HEK293T (cell line): ENCODE results near the gene LRRC45.

Experiments
- CTCF ChIA-PET: fragments of 350-600 bp; formaldehyde crosslinking; extraction: SDS; loops from one replicate; lab custom pipeline; 2021; ENCODE audit warnings: antibody characterized with exemption, inconsistent platforms; lab: Yijun Ruan, JAX
- POLR2A ChIA-PET: fragments of 350-600 bp; formaldehyde crosslinking; extraction: SDS; loops from one replicate; lab custom pipeline; 2020; ENCODE audit warnings: antibody characterized with exemption, inconsistent platforms; lab: Yijun Ruan, JAX
- DNase-seq: peaks from one replicate; pipeline ENCODE4 v3.0.0; 2012; ENCODE audit warnings: mixed read lengths; ENCODE audit errors: extremely low spot score
- ARNT ChIP-seq: fragments of 450-650 bp; IDR thresholded peaks from 2 replicates; pipeline ENCODE4 v1.6.1; 2017; ENCODE audit warnings: mild to moderate bottlenecking
- BHLHE40 ChIP-seq: fragments of 450-650 bp; IDR thresholded peaks from 2 replicates; pipeline ENCODE4 v1.6.1; 2016; ENCODE audit warnings: mild to moderate bottlenecking, moderate library complexity, borderline replicate concordance
- CTBP1 ChIP-seq: fragments of 450-650 bp; IDR thresholded peaks from 2 replicates; pipeline ENCODE4 v1.6.1; 2016; ENCODE audit warnings: borderline replicate concordance
- ELF4 ChIP-seq: fragments of 450-650 bp; IDR thresholded peaks from 2 replicates; pipeline ENCODE4 v1.6.1; 2017; ENCODE audit warnings: antibody characterized with exemption
- FOXA1 ChIP-seq: fragments of 450-650 bp; IDR thresholded peaks from 2 replicates; pipeline ENCODE4 v1.6.1; 2016; ENCODE audit warnings: mild to moderate bottlenecking
- FOXK2 ChIP-seq: fragments of 450-650 bp; IDR thresholded peaks from 2 replicates; pipeline ENCODE4 v1.6.1; 2016; ENCODE audit warnings: mild to moderate bottlenecking
- FOXM1 ChIP-seq: fragments of 450-650 bp; IDR thresholded peaks from 2 replicates; pipeline ENCODE4 v1.6.1; 2017; ENCODE audit warnings: mild to moderate bottlenecking, borderline replicate concordance
- HDGF ChIP-seq: fragments of 450-650 bp; IDR thresholded peaks from 2 replicates; pipeline ENCODE4 v1.6.1; 2017; ENCODE audit warnings: antibody characterized with exemption, borderline replicate concordance
- L3MBTL2 ChIP-seq: fragments of 450-650 bp; conservative IDR thresholded peaks from 2 replicates; pipeline ENCODE4 v1.6.1; 2016; ENCODE audit warnings: mild to moderate bottlenecking
- LEF1 ChIP-seq: fragments of 450-650 bp; IDR thresholded peaks from 2 replicates; pipeline ENCODE4 v1.6.1; 2017; ENCODE audit warnings: mild to moderate bottlenecking, borderline replicate concordance
- NFRKB ChIP-seq: fragments of 450-650 bp; IDR thresholded peaks from 2 replicates; pipeline ENCODE4 v1.6.1; 2016; ENCODE audit warnings: mild to moderate bottlenecking, moderate library complexity
- PKNOX1 ChIP-seq: fragments of 450-650 bp; IDR thresholded peaks from 2 replicates; pipeline ENCODE4 v1.6.1; 2016
- SP1 ChIP-seq: fragments of 450-650 bp; IDR thresholded peaks from 2 replicates; pipeline ENCODE4 v1.6.1; 2017
- SUZ12 ChIP-seq: fragments of 450-650 bp; IDR thresholded peaks from 2 replicates; pipeline ENCODE4 v1.6.1; 2016; ENCODE audit warnings: mild to moderate bottlenecking
- TARDBP ChIP-seq: fragments of 450-650 bp; IDR thresholded peaks from 2 replicates; pipeline ENCODE4 v1.6.1; 2016
- ZNF384 ChIP-seq: fragments of 450-650 bp; IDR thresholded peaks from 2 replicates; pipeline ENCODE4 v1.6.1; 2016

LRRC45 gene

GRCh38 chr17:82010575-82011525 lies 12.3 kb upstream of the LRRC45 start:
- POLR2A ChIA-PET, result interaction anchor here (1.3 kb wide), 1 partner anchor 12 kb away, joined by 4 read pairs; the partner anchor contains the start of genes CENPX and LRRC45
- CTCF ChIA-PET, result no interaction called here
- TF ChIP-seq LEF1 (no peak), ELF4 (no peak), FOXM1 (no peak), NFRKB (no peak)
- DNase-seq, result no peak

- no peak for DNase-seq
- CTCF ChIA-PET, result no interaction called here
- TF ChIP-seq SP1, result no peak
- TF ChIP-seq SUZ12, result no peak
- TF ChIP-seq ARNT, result no peak
- TF ChIP-seq BHLHE40, result no peak
- POLR2A ChIA-PET, result no interaction called here
Measured at GRCh38 chr17:82011617-82012187, 11.4 kb upstream of the LRRC45 start.

GRCh38 chr17:82012261-82012639 lies 10.9 kb upstream of the LRRC45 start:
- POLR2A ChIA-PET, result interaction anchor here (1.5 kb wide), 1 partner anchor 11 kb away, joined by 4 read pairs; the partner anchor contains the start of genes CENPX and LRRC45
- TF ChIP-seq LEF1, result no peak
- no peak for TF ChIP-seq SUZ12
- no peak for TF ChIP-seq FOXK2
- no peak for TF ChIP-seq SP1
- no peak for TF ChIP-seq FOXA1
- CTCF ChIA-PET, result no interaction called here
- DNase-seq, result no peak

- no peak for TF ChIP-seq FOXM1
- ChIA-PET CTCF (interaction anchor here (0.6 kb wide), 1 partner anchor 96 kb away, joined by 4 read pairs; no protein-coding TSS in a partner anchor), POLR2A (interaction anchor here (1.5 kb wide), 1 partner anchor 10 kb away, joined by 4 read pairs; the partner anchor contains the start of genes CENPX and LRRC45)
- no peak for DNase-seq
Measured at GRCh38 chr17:82012640-82013295, 10.3 kb upstream of the LRRC45 start.

GRCh38 chr17:82013341-82013740 lies 9.8 kb upstream of the LRRC45 start:
- POLR2A ChIA-PET, result interaction anchor here (1.5 kb wide), 1 partner anchor 9 kb away, joined by 4 read pairs; the partner anchor contains the start of genes CENPX and LRRC45

GRCh38 chr17:82013772-82014321 lies 9.3 kb upstream of the LRRC45 start:
- ChIA-PET CTCF (no interaction called here), POLR2A (interaction anchor here (1.5 kb wide), 1 partner anchor 9 kb away, joined by 4 read pairs; the partner anchor contains the start of genes CENPX and LRRC45)
- DNase-seq, result no peak
- TF ChIP-seq L3MBTL2 (no peak), BHLHE40 (no peak), LEF1 (no peak), PKNOX1 (no peak), ARNT (no peak), SUZ12 (no peak), TARDBP (no peak), SP1 (no peak), HDGF (no peak), NFRKB (no peak), CTBP1 (no peak), ZNF384 (no peak), FOXM1 (no peak), FOXA1 (no peak)

More at GRCh38 chr17:82013341-82013740, 9.8 kb upstream of the LRRC45 start:
- no peak for DNase-seq
- CTCF ChIA-PET, result interaction anchor here (0.6 kb wide), 1 partner anchor 95 kb away, joined by 4 read pairs; no protein-coding TSS in a partner anchor
- TF ChIP-seq ZNF384 (no peak), CTBP1 (no peak), LEF1 (no peak)

- DNase-seq, result no peak
Measured at GRCh38 chr17:82014432-82014831, 8.7 kb upstream of the LRRC45 start.

More at GRCh38 chr17:82014432-82014831, 8.7 kb upstream of the LRRC45 start:
- POLR2A ChIA-PET, result no interaction called here
- TF ChIP-seq HDGF (no peak), SP1 (no peak), ELF4 (no peak), BHLHE40 (no peak), FOXK2 (no peak), L3MBTL2 (no peak), ARNT (no peak), NFRKB (no peak), TARDBP (no peak), PKNOX1 (no peak), CTBP1 (no peak), FOXM1 (no peak), ZNF384 (no peak), SUZ12 (no peak), LEF1 (no peak), FOXA1 (no peak)
- CTCF ChIA-PET, result no interaction called here
